GM12892 (cell line): ENCODE results near the gene NUP107.

Source experiments
- POLR2A ChIP-seq: IDR thresholded peaks from 2 replicates; pipeline ENCODE4 v1.6.1; 2011; ENCODE audit warnings: low read depth, low read length, control low read depth
- POLR2AphosphoS5 ChIP-seq: IDR thresholded peaks from 2 replicates; pipeline ENCODE4 v1.6.1; 2011; ENCODE audit warnings: low read depth, low read length, control low read depth

DNA sequence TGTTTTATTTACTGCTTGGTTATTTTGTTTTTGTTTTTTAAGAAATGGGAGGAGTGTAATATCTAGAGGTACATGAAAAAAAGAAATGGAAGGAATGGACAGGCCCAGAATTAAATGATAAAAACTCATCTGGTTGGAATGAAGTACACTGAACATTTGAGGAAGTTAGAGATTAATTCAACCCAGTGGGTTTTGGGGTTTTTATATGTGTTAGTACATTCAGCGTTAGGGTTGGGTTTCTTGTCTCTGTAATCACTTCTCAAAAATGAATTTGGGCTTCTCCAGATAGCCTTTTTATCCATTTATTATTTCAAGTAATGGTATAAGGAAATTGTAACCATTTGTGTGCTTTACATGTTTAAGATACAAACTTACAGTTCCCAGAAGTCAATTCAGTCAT lies 19.5 kb upstream of the NUP107 start:
- TF ChIP-seq POLR2AphosphoS5 (no peak), POLR2A (no peak)
